GM23338 (cell line): ENCODE data around the gene NPEPL1.

Source experiments
- EZH2 ChIP-seq: fragments of 200-600 bp; sonication (generic); IDR thresholded peaks from one replicate; pipeline ENCODE4 v1.8.0; 2017; ENCODE audit warnings: antibody characterized with exemption, mild to moderate bottlenecking, low read depth; ENCODE audit not compliant: unreplicated experiment
- EZH2phosphoT487 ChIP-seq: fragments of 200-600 bp; sonication (generic); IDR thresholded peaks from one replicate; pipeline ENCODE4 v1.8.1; 2018; ENCODE audit warnings: antibody characterized with exemption; ENCODE audit not compliant: unreplicated experiment
- NANOG ChIP-seq: IDR thresholded peaks from 2 replicates; pipeline ENCODE4 v1.6.1; 2016; ENCODE audit warnings: antibody characterized with exemption, borderline replicate concordance
- POLR2AphosphoS5 ChIP-seq: IDR thresholded peaks from 2 replicates; pipeline ENCODE4 v1.6.1; 2016; ENCODE audit warnings: antibody characterized with exemption, low read depth
- ZNF331 ChIP-seq: fragments of 250-450 bp; sonication (Bioruptor Pico); IDR thresholded peaks from 2 replicates; pipeline ENCODE4 v1.5.0; 2020; ENCODE audit warnings: low read depth, mild to moderate bottlenecking, moderate library complexity
- TF ChIP-seq, protein P1 (sequence below), 2 experiments: fragments of 200-600 bp in 1 of 2; sonication (generic) in 1 of 2; conservative IDR thresholded peaks; 2 replicates each; pipeline versions ENCODE4 v1.5.1 to v1.6.1; 2016 to 2017; ENCODE audit warnings: antibody characterized with exemption in 2 of 2, low read depth in 2 of 2, mild to moderate bottlenecking in 2 of 2, moderate library complexity in 1 of 2
- TF ChIP-seq, protein P2 (sequence below): IDR thresholded peaks from one replicate; pipeline ENCODE4 v1.6.1; 2018; ENCODE audit warnings: antibody characterized with exemption; ENCODE audit not compliant: unreplicated experiment

DNA sequence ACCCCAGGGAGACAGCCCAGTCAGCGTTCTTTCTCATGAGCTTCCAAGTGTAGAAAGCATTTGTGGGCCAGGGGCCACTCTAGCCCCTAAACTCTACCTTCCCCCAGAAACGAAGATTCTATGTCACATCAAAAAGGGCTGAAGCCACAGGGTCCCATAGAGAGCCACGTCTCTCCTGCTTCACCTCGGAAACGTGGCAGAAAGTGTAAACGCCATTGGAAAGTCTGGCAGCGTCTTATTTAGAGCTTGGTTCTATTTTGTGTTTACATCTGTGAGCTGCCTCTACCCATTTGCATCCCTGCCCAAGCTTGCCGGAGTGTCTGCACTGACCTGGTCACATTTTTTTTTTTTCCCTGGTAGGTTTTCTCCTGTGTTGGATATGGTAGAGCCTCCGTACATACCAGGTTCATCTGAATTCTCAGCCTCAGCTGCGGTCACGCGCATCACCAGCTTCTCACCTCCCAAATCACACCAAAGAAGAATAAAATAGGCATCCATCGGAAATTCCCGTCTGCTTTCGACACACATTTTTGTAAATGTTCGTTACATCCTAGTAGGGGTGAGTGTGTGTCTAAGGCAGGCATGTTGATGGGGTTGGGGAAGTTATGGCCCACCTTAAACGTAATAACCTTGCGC, 62.6 kb downstream of the NPEPL1 start:
- TF ChIP-seq, protein P1, sequence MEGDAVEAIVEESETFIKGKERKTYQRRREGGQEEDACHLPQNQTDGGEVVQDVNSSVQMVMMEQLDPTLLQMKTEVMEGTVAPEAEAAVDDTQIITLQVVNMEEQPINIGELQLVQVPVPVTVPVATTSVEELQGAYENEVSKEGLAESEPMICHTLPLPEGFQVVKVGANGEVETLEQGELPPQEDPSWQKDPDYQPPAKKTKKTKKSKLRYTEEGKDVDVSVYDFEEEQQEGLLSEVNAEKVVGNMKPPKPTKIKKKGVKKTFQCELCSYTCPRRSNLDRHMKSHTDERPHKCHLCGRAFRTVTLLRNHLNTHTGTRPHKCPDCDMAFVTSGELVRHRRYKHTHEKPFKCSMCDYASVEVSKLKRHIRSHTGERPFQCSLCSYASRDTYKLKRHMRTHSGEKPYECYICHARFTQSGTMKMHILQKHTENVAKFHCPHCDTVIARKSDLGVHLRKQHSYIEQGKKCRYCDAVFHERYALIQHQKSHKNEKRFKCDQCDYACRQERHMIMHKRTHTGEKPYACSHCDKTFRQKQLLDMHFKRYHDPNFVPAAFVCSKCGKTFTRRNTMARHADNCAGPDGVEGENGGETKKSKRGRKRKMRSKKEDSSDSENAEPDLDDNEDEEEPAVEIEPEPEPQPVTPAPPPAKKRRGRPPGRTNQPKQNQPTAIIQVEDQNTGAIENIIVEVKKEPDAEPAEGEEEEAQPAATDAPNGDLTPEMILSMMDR (conservative IDR thresholded peaks at IDR 0.05; ENCODE audit: low read depth in 2 of 2), result no peak
- TF ChIP-seq, protein P2, sequence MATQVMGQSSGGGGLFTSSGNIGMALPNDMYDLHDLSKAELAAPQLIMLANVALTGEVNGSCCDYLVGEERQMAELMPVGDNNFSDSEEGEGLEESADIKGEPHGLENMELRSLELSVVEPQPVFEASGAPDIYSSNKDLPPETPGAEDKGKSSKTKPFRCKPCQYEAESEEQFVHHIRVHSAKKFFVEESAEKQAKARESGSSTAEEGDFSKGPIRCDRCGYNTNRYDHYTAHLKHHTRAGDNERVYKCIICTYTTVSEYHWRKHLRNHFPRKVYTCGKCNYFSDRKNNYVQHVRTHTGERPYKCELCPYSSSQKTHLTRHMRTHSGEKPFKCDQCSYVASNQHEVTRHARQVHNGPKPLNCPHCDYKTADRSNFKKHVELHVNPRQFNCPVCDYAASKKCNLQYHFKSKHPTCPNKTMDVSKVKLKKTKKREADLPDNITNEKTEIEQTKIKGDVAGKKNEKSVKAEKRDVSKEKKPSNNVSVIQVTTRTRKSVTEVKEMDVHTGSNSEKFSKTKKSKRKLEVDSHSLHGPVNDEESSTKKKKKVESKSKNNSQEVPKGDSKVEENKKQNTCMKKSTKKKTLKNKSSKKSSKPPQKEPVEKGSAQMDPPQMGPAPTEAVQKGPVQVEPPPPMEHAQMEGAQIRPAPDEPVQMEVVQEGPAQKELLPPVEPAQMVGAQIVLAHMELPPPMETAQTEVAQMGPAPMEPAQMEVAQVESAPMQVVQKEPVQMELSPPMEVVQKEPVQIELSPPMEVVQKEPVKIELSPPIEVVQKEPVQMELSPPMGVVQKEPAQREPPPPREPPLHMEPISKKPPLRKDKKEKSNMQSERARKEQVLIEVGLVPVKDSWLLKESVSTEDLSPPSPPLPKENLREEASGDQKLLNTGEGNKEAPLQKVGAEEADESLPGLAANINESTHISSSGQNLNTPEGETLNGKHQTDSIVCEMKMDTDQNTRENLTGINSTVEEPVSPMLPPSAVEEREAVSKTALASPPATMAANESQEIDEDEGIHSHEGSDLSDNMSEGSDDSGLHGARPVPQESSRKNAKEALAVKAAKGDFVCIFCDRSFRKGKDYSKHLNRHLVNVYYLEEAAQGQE, result no peak
- TF ChIP-seq EZH2, result no peak
- no peak for TF ChIP-seq POLR2AphosphoS5
- TF ChIP-seq EZH2phosphoT487, result no peak
- TF ChIP-seq ZNF331, result no peak
- no peak for TF ChIP-seq NANOG
